SU-DHL-6 (cell line): ENCODE measurements around the gene SLC39A1.

Source experiments
- EZH2phosphoT487 ChIP-seq: fragments of 200-600 bp; sonication (generic), shearing (Covaris generic); conservative IDR thresholded peaks from 2 replicates; pipeline ENCODE4 v1.6.1; 2018; ENCODE audit warnings: mild to moderate bottlenecking, antibody characterized with exemption, low read length, moderate library complexity, mixed read lengths
- TF ChIP-seq, protein P1 (sequence below): fragments of 200-600 bp; sonication (generic); IDR thresholded peaks from one replicate; pipeline ENCODE4 v1.5.1; 2017; ENCODE audit warnings: antibody characterized with exemption, mild to moderate bottlenecking, low read length, moderate library complexity; ENCODE audit not compliant: insufficient read depth, poor library complexity, severe bottlenecking

DNA sequence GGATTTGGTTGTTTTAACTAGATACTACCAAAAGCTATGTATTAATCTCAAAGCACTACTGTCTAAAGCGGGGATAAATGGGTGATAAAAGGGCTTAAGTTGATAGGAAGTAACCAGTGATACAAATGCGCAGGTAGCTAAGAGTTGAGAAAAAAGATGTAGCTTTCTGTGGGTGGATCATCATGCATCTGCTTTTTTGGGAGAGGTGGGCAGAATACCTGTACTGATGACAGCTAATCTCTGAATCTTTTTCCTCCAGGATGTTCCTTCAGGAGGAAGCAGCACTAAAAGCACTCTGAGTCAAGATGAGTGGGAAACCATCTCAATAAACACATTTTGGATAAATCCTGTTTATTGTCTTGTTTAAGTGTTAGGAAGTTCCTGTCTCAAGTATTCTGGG lies 28.5 kb upstream of the SLC39A1 start:
- TF ChIP-seq, protein P1, sequence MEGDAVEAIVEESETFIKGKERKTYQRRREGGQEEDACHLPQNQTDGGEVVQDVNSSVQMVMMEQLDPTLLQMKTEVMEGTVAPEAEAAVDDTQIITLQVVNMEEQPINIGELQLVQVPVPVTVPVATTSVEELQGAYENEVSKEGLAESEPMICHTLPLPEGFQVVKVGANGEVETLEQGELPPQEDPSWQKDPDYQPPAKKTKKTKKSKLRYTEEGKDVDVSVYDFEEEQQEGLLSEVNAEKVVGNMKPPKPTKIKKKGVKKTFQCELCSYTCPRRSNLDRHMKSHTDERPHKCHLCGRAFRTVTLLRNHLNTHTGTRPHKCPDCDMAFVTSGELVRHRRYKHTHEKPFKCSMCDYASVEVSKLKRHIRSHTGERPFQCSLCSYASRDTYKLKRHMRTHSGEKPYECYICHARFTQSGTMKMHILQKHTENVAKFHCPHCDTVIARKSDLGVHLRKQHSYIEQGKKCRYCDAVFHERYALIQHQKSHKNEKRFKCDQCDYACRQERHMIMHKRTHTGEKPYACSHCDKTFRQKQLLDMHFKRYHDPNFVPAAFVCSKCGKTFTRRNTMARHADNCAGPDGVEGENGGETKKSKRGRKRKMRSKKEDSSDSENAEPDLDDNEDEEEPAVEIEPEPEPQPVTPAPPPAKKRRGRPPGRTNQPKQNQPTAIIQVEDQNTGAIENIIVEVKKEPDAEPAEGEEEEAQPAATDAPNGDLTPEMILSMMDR: no peak
- TF ChIP-seq EZH2phosphoT487: no peak
